Measurements from ENCODE around the gene PRCC. TPM values are rescaled to one million over a fixed set of nuclear protein-coding genes. Genes with fewer than 3 reads are reported as not detected.

The PRCC gene
- total and polyA plus RNA-seq, 2 of the 13 experiments (the other 11 are each of a cell fraction or from before 2014, with no cell fraction given): 24.2 to 40.5 TPM

DNA sequence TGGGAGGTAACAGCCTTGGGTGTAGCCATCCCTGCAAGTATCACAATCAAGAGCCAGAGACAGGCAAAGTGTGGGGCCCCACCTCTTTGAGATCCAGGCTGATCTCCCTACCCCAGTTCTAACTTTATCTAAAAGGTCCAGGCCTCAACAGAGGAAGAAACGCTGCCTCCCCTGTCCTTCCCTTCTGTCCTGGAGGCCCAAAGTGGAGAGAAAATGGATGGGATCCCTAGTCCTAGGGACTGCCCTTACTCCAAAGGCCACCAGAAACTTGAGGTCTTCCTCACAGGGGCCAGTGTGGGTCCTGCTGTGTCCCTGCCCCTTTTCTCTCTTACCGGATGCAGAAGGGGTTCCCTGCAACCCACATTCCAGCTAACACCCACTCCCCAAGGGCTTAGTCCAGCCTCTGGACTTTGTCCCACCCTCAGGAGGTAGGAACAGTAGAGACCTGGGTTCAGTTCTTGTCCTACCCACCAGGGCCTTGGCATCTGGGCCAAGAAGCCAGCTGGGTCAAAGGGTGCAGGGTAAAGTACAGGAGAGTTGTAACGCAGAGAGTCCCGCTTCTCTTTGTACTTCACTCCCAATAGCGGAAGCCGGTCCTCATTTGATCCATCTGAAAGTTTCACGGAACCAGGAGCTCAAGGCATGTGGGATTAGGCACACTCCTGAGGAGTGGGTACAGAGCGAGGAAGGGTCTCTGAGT is 17.8 kb upstream of the PRCC start (continued):
- TF ChIP-seq, protein P1, sequence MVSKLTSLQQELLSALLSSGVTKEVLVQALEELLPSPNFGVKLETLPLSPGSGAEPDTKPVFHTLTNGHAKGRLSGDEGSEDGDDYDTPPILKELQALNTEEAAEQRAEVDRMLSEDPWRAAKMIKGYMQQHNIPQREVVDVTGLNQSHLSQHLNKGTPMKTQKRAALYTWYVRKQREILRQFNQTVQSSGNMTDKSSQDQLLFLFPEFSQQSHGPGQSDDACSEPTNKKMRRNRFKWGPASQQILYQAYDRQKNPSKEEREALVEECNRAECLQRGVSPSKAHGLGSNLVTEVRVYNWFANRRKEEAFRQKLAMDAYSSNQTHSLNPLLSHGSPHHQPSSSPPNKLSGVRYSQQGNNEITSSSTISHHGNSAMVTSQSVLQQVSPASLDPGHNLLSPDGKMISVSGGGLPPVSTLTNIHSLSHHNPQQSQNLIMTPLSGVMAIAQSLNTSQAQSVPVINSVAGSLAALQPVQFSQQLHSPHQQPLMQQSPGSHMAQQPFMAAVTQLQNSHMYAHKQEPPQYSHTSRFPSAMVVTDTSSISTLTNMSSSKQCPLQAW (CRISPR knock-in tag; IDR thresholded peaks at IDR 0.05): peak; percentile 45; the same call in 1 of the 2 replicates
- TF ChIP-seq PITX1 (CRISPR knock-in tag; IDR thresholded peaks at IDR 0.05): no peak
- no peak for TF ChIP-seq ZNF589 (CRISPR knock-in tag; conservative IDR thresholded peaks at IDR 0.05)
- no peak for TF ChIP-seq ZBTB1 (CRISPR knock-in tag; IDR thresholded peaks at IDR 0.05; ENCODE audit: borderline replicate concordance)
- TF ChIP-seq, protein P2, sequence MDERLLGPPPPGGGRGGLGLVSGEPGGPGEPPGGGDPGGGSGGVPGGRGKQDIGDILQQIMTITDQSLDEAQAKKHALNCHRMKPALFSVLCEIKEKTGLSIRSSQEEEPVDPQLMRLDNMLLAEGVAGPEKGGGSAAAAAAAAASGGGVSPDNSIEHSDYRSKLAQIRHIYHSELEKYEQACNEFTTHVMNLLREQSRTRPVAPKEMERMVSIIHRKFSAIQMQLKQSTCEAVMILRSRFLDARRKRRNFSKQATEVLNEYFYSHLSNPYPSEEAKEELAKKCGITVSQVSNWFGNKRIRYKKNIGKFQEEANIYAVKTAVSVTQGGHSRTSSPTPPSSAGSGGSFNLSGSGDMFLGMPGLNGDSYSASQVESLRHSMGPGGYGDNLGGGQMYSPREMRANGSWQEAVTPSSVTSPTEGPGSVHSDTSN (CRISPR knock-in tag; IDR thresholded peaks at IDR 0.05): no peak
- TF ChIP-seq TBX2 (CRISPR knock-in tag; IDR thresholded peaks at IDR 0.05; ENCODE audit: borderline replicate concordance): peak; percentile 16; the same call in 1 of the 2 replicates
- no peak for TF ChIP-seq CBX1 (IDR thresholded peaks at IDR 0.05; ENCODE audit: low read depth)
- no peak for TF ChIP-seq SP2 (CRISPR knock-in tag; IDR thresholded peaks at IDR 0.05)
- TF ChIP-seq, protein P3, sequence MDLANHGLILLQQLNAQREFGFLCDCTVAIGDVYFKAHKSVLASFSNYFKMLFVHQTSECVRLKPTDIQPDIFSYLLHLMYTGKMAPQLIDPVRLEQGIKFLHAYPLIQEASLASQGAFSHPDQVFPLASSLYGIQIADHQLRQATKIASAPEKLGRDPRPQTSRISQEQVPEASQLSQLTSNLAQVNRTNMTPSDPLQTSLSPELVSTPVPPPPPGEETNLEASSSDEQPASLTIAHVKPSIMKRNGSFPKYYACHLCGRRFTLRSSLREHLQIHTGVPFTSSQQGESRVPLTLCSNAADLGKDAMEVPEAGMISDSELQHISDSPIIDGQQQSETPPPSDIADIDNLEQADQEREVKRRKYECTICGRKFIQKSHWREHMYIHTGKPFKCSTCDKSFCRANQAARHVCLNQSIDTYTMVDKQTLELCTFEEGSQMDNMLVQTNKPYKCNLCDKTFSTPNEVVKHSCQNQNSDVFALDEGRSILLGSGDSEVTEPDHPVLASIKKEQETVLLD (CRISPR knock-in tag; IDR thresholded peaks at IDR 0.05; ENCODE audit: low read depth): no peak
- TF ChIP-seq RFXAP (CRISPR knock-in tag; IDR thresholded peaks at IDR 0.05; ENCODE audit: borderline replicate concordance): no peak
- no peak for TF ChIP-seq ADNP (CRISPR knock-in tag; IDR thresholded peaks at IDR 0.05)
- 0 out of 2 replicates have a peak, but pooled peaks have one; percentile 16 for TF ChIP-seq ZNF331 (CRISPR knock-in tag; IDR thresholded peaks at IDR 0.05)
- 0 out of 2 replicates have a peak, but pooled peaks have one; percentile 16 for TF ChIP-seq BCL6 (CRISPR knock-in tag; IDR thresholded peaks at IDR 0.05)
- TF ChIP-seq ZNF879 (CRISPR knock-in tag; IDR thresholded peaks at IDR 0.05): no peak
- TF ChIP-seq CHD2 (IDR thresholded peaks at IDR 0.05; ENCODE audit: low read depth, low read length): no peak
- TF ChIP-seq ZNF564 (CRISPR knock-in tag; IDR thresholded peaks at IDR 0.05): no peak
- no peak for TF ChIP-seq ZNF556 (CRISPR knock-in tag; IDR thresholded peaks at IDR 0.05; ENCODE audit: borderline replicate concordance)
- TF ChIP-seq, protein P4, sequence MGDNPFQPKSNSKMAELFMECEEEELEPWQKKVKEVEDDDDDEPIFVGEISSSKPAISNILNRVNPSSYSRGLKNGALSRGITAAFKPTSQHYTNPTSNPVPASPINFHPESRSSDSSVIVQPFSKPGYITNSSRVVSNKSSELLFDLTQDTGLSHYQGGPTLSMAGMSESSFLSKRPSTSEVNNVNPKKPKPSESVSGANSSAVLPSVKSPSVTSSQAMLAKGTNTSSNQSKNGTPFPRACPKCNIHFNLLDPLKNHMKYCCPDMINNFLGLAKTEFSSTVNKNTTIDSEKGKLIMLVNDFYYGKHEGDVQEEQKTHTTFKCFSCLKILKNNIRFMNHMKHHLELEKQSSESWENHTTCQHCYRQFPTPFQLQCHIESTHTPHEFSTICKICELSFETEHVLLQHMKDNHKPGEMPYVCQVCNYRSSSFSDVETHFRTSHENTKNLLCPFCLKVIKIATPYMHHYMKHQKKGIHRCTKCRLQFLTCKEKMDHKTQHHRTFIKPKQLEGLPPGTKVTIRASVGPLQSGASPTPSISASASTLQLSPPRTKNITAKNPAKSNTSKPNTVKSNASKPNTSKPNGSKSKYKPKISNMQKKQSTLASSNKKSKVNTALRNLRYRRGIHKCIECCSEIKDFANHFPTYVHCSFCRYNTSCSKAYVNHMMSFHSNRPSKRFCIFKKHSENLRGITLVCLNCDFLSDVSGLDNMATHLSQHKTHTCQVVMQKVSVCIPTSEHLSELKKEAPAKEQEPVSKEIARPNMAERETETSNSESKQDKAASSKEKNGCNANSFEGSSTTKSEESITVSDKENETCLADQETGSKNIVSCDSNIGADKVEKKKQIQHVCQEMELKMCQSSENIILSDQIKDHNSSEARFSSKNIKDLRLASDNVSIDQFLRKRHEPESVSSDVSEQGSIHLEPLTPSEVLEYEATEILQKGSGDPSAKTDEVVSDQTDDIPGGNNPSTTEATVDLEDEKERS (CRISPR knock-in tag; IDR thresholded peaks at IDR 0.05): no peak
- no peak for TF ChIP-seq ZEB1 (IDR thresholded peaks at IDR 0.05; ENCODE audit: insufficient replicate concordance, low read depth)
- no peak for TF ChIP-seq USF2 (IDR thresholded peaks at IDR 0.05; ENCODE audit: low read depth, low read length)
- no peak for TF ChIP-seq USF2 (CRISPR knock-in tag; IDR thresholded peaks at IDR 0.05; ENCODE audit: borderline replicate concordance)
